Astrocyte (in vitro differentiated cells and primary cell): ENCODE results near the gene ACAN. TPM values are rescaled to one million over a fixed set of nuclear protein-coding genes. Genes with fewer than 3 reads are reported as not detected.

Source experiments
- DNase-seq: peaks from one replicate; pipeline ENCODE4 v3.0.0-alpha.2; 2010; ENCODE audit warnings: low read depth
- FAIRE-seq: peaks from 2 replicates; lab custom pipeline; 2011; peaks lifted over from hg19 to GRCh38; lab: Jason Lieb, UNC
- H2AFZ ChIP-seq: 2 replicates; pipeline ENCODE4 v1.6.0; 2012; ENCODE audit warnings: low read depth, low read length, inconsistent platforms
- H3K27ac ChIP-seq: 2 replicates; pipeline ENCODE4 v1.5.1; 2011; ENCODE audit warnings: low read depth, low read length, inconsistent platforms
- H3K27me3 ChIP-seq: 2 replicates; pipeline ENCODE4 v1.6.0; 2011; ENCODE audit warnings: low read length, inconsistent platforms; ENCODE audit not compliant: insufficient read depth
- H3K36me3 ChIP-seq: 2 replicates; pipeline ENCODE4 v1.5.1; 2011; ENCODE audit warnings: low read length, inconsistent platforms; ENCODE audit not compliant: insufficient read depth
- H3K4me1 ChIP-seq: 2 replicates; pipeline ENCODE4 v1.5.1; 2011; ENCODE audit warnings: low read length, inconsistent platforms; ENCODE audit not compliant: insufficient read depth
- H3K4me2 ChIP-seq: 2 replicates; pipeline ENCODE4 v1.6.0; 2012; ENCODE audit warnings: low read length, inconsistent platforms
- H3K4me3 ChIP-seq: 2 replicates; pipeline ENCODE4 v1.5.1; 2011; ENCODE audit warnings: low read depth, mild to moderate bottlenecking, low read length, inconsistent platforms; ENCODE audit not compliant: insufficient read depth
- H3K79me2 ChIP-seq: 2 replicates; pipeline ENCODE4 v1.6.0; 2012; ENCODE audit warnings: mild to moderate bottlenecking, low read length, inconsistent platforms; ENCODE audit not compliant: insufficient read depth
- H3K9ac ChIP-seq: 2 replicates; pipeline ENCODE4 v1.6.0; 2012; ENCODE audit warnings: mild to moderate bottlenecking, low read length, inconsistent platforms
- H3K9me3 ChIP-seq: 2 replicates; pipeline ENCODE4 v1.5.1; 2012; ENCODE audit warnings: low read depth, mild to moderate bottlenecking, low read length, inconsistent platforms; ENCODE audit not compliant: insufficient read depth
- H4K20me1 ChIP-seq: 2 replicates; pipeline ENCODE4 v1.6.0; 2012; ENCODE audit warnings: low read length, inconsistent platforms; ENCODE audit not compliant: insufficient read depth
- H3K27ac Mint-ChIP-seq: one replicate; pipeline ENCODE4 v1.8.0; 2021; ENCODE audit warnings: mild to moderate bottlenecking, mixed read lengths; ENCODE audit not compliant: unreplicated experiment
- H3K27me3 Mint-ChIP-seq: one replicate; pipeline ENCODE4 v1.8.0; 2021; ENCODE audit warnings: low read depth, mixed read lengths; ENCODE audit not compliant: unreplicated experiment
- H3K36me3 Mint-ChIP-seq: one replicate; pipeline ENCODE4 v1.8.0; 2021; ENCODE audit warnings: low read depth, mixed read lengths; ENCODE audit not compliant: unreplicated experiment
- H3K4me1 Mint-ChIP-seq: one replicate; pipeline ENCODE4 v1.8.0; 2021; ENCODE audit warnings: low read depth, mixed read lengths; ENCODE audit not compliant: unreplicated experiment
- H3K4me3 Mint-ChIP-seq: one replicate; pipeline ENCODE4 v1.8.0; 2021; ENCODE audit warnings: mild to moderate bottlenecking, moderate library complexity, mixed read lengths; ENCODE audit not compliant: unreplicated experiment
- H3K9me3 Mint-ChIP-seq: one replicate; pipeline ENCODE4 v1.8.0; 2021; ENCODE audit warnings: mild to moderate bottlenecking, mixed read lengths; ENCODE audit not compliant: unreplicated experiment
- CTCF ChIP-seq: IDR thresholded peaks from 2 replicates; pipeline ENCODE4 v1.5.1; 2011; ENCODE audit warnings: low read depth, mild to moderate bottlenecking, inconsistent platforms, low read length, moderate library complexity; ENCODE audit not compliant: insufficient read depth
- EZH2 ChIP-seq: IDR thresholded peaks from 2 replicates; pipeline ENCODE4 v1.6.1; 2012; ENCODE audit warnings: mild to moderate bottlenecking, low read length, inconsistent platforms; ENCODE audit not compliant: insufficient read depth
- total RNA-seq: library from RNA; stranded (reverse); gene quantifications from 2 replicates; pipeline ENCODE4 v1.2.1, GENCODE V29; 2021

Gene ACAN
- total RNA-seq, 1 donor from 2014 or later = 0.34 TPM

GRCh38 chr15:88848203-88848602, 45.0 kb downstream of the ACAN start:
- DNase-seq = no peak
- Histone ChIP-seq H3K9ac (no peak overlapping the region), H3K36me3 (no peaks in the 10 kb centered on the region), H3K4me3 (no peak overlapping the region), H2AFZ (no peak overlapping the region), H3K4me1 (no peaks in the 10 kb centered on the region), H3K4me2 (no peak overlapping the region), H4K20me1 (no peaks in the 10 kb centered on the region), H3K9me3 (no peaks in the 10 kb centered on the region), H3K79me2 (no peaks in the 10 kb centered on the region), H3K27me3 (peaks cover 4% of the 10 kb centered on the region), H3K27ac (no peak overlapping the region)
- TF ChIP-seq CTCF (no peak), EZH2 (no peak)
- Mint-ChIP-seq H3K4me1 (no peaks in the 10 kb centered on the region), H3K27ac (no peak overlapping the region), H3K36me3 (no peaks in the 10 kb centered on the region), H3K4me3 (no peak overlapping the region), H3K27me3 (peaks cover 13% of the 10 kb centered on the region), H3K9me3 (no peaks in the 10 kb centered on the region)
- FAIRE-seq = no peak

DNA sequence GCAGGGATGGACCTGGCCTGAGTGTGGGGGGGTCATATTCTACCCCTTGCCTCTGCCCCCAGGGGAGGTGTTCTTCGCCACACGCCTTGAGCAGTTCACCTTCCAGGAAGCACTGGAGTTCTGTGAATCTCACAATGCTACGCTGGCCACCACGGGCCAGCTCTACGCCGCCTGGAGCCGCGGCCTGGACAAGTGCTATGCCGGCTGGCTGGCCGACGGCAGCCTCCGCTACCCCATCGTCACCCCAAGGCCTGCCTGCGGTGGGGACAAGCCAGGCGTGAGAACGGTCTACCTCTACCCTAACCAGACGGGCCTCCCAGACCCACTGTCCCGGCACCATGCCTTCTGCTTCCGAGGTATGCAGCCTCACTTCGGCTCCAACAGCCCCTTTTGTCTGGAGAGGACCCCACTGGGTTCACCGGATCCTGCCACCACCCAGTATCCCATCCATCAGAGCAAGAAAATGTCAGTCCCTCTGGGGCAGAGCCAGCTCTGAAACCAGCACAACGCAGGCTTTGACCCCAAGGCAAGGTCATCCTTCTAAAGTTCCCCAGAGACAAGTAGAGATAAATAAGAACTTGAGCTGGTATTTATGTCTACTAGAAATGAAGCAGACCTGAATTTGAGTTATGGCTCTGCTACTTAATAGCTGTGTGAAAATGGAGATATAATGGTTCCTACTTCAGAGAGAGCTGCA, 46.3 kb downstream of the ACAN start:
- Mint-ChIP-seq H3K27me3 (peaks cover 13% of the 10 kb centered on the region), H3K27ac (no peak overlapping the region), H3K4me1 (peaks cover 5% of the 10 kb centered on the region), H3K36me3 (no peaks in the 10 kb centered on the region), H3K9me3 (peaks cover under 1% of the 10 kb centered on the region), H3K4me3 (no peak overlapping the region)
- H3K79me2 ChIP-seq = no peaks in the 10 kb centered on the region
- no peaks in the 10 kb centered on the region for H3K4me1 ChIP-seq
- H3K27me3 ChIP-seq = peaks cover 4% of the 10 kb centered on the region
- H3K27ac ChIP-seq = no peak overlapping the region
- H3K36me3 ChIP-seq = no peaks in the 10 kb centered on the region
- TF ChIP-seq CTCF = no peak
- no peak for TF ChIP-seq EZH2
- DNase-seq (no peak), FAIRE-seq (no peak)
- H3K4me2 ChIP-seq = no peak overlapping the region
- H3K9ac ChIP-seq = no peak overlapping the region
- H2AFZ ChIP-seq = no peak overlapping the region
- no peaks in the 10 kb centered on the region for H4K20me1 ChIP-seq
- H3K9me3 ChIP-seq = no peaks in the 10 kb centered on the region
- no peak overlapping the region for H3K4me3 ChIP-seq

DNA sequence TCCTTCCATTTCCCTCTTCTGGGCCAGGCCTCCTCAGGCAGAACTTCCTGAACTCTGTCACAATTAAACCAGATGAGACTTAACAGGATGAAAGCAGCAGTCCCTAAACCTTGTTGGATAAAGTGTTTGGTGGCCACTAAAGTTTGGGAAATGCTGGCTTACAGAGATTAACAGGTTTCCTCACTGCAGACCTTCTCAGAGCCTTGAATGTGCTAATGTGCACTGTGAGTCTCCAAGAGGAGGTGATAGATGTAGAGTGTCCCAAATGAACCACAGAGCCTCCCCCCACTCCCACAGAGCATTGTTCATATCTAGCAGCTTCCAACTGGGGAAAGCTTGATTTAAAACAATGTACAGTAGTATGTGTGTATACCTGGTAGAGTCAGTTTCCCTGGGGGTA, 49.2 kb downstream of the ACAN start:
- peaks cover 9% of the 10 kb centered on the region for H3K9me3 Mint-ChIP-seq
- FAIRE-seq = no peak
- TF ChIP-seq CTCF (no peak), EZH2 (no peak)

More for the DNA sequence above, 49.2 kb downstream of the ACAN start:
- H3K4me1 Mint-ChIP-seq = peaks cover 6% of the 10 kb centered on the region
- peaks cover 15% of the 10 kb centered on the region for H3K27me3 Mint-ChIP-seq
- H4K20me1 ChIP-seq = no peaks in the 10 kb centered on the region
- H3K4me3 Mint-ChIP-seq = no peak overlapping the region
- H3K4me2 ChIP-seq = no peak overlapping the region
- H3K9me3 ChIP-seq = no peaks in the 10 kb centered on the region
- H2AFZ ChIP-seq = no peak overlapping the region
- H3K79me2 ChIP-seq = no peaks in the 10 kb centered on the region
- no peak overlapping the region for H3K4me3 ChIP-seq
- no peak for DNase-seq
- no peak overlapping the region for H3K9ac ChIP-seq
- H3K27ac ChIP-seq = no peak overlapping the region
- no peaks in the 10 kb centered on the region for H3K36me3 ChIP-seq
- peaks cover 4% of the 10 kb centered on the region for H3K27me3 ChIP-seq
- no peaks in the 10 kb centered on the region for H3K36me3 Mint-ChIP-seq
- no peak overlapping the region for H3K27ac Mint-ChIP-seq
- H3K4me1 ChIP-seq = no peaks in the 10 kb centered on the region
